Astrocyte (in vitro differentiated cells and primary cell): ENCODE measurements around the gene CNDP2. TPM values are rescaled to one million over a fixed set of nuclear protein-coding genes. Genes with fewer than 3 reads are reported as not detected.

Experiments used
- DNase-seq: peaks from one replicate; pipeline ENCODE4 v3.0.0-alpha.2; 2010; ENCODE audit warnings: low read depth
- FAIRE-seq: peaks from 2 replicates; lab custom pipeline; 2011; peaks lifted over from hg19 to GRCh38; lab: Jason Lieb, UNC
- H2AFZ ChIP-seq: 2 replicates; pipeline ENCODE4 v1.6.0; 2012; ENCODE audit warnings: low read depth, low read length, inconsistent platforms
- H3K27ac ChIP-seq: 2 replicates; pipeline ENCODE4 v1.5.1; 2011; ENCODE audit warnings: low read depth, low read length, inconsistent platforms
- H3K27me3 ChIP-seq: 2 replicates; pipeline ENCODE4 v1.6.0; 2011; ENCODE audit warnings: low read length, inconsistent platforms; ENCODE audit not compliant: insufficient read depth
- H3K36me3 ChIP-seq: 2 replicates; pipeline ENCODE4 v1.5.1; 2011; ENCODE audit warnings: low read length, inconsistent platforms; ENCODE audit not compliant: insufficient read depth
- H3K4me1 ChIP-seq: 2 replicates; pipeline ENCODE4 v1.5.1; 2011; ENCODE audit warnings: low read length, inconsistent platforms; ENCODE audit not compliant: insufficient read depth
- H3K4me2 ChIP-seq: 2 replicates; pipeline ENCODE4 v1.6.0; 2012; ENCODE audit warnings: low read length, inconsistent platforms
- H3K4me3 ChIP-seq: 2 replicates; pipeline ENCODE4 v1.5.1; 2011; ENCODE audit warnings: low read depth, mild to moderate bottlenecking, low read length, inconsistent platforms; ENCODE audit not compliant: insufficient read depth
- H3K79me2 ChIP-seq: 2 replicates; pipeline ENCODE4 v1.6.0; 2012; ENCODE audit warnings: mild to moderate bottlenecking, low read length, inconsistent platforms; ENCODE audit not compliant: insufficient read depth
- H3K9ac ChIP-seq: 2 replicates; pipeline ENCODE4 v1.6.0; 2012; ENCODE audit warnings: mild to moderate bottlenecking, low read length, inconsistent platforms
- H3K9me3 ChIP-seq: 2 replicates; pipeline ENCODE4 v1.5.1; 2012; ENCODE audit warnings: low read depth, mild to moderate bottlenecking, low read length, inconsistent platforms; ENCODE audit not compliant: insufficient read depth
- H4K20me1 ChIP-seq: 2 replicates; pipeline ENCODE4 v1.6.0; 2012; ENCODE audit warnings: low read length, inconsistent platforms; ENCODE audit not compliant: insufficient read depth
- H3K27ac Mint-ChIP-seq: one replicate; pipeline ENCODE4 v1.8.0; 2021; ENCODE audit warnings: mild to moderate bottlenecking, mixed read lengths; ENCODE audit not compliant: unreplicated experiment
- H3K27me3 Mint-ChIP-seq: one replicate; pipeline ENCODE4 v1.8.0; 2021; ENCODE audit warnings: low read depth, mixed read lengths; ENCODE audit not compliant: unreplicated experiment
- H3K36me3 Mint-ChIP-seq: one replicate; pipeline ENCODE4 v1.8.0; 2021; ENCODE audit warnings: low read depth, mixed read lengths; ENCODE audit not compliant: unreplicated experiment
- H3K4me1 Mint-ChIP-seq: one replicate; pipeline ENCODE4 v1.8.0; 2021; ENCODE audit warnings: low read depth, mixed read lengths; ENCODE audit not compliant: unreplicated experiment
- H3K4me3 Mint-ChIP-seq: one replicate; pipeline ENCODE4 v1.8.0; 2021; ENCODE audit warnings: mild to moderate bottlenecking, moderate library complexity, mixed read lengths; ENCODE audit not compliant: unreplicated experiment
- H3K9me3 Mint-ChIP-seq: one replicate; pipeline ENCODE4 v1.8.0; 2021; ENCODE audit warnings: mild to moderate bottlenecking, mixed read lengths; ENCODE audit not compliant: unreplicated experiment
- EZH2 ChIP-seq: IDR thresholded peaks from 2 replicates; pipeline ENCODE4 v1.6.1; 2012; ENCODE audit warnings: mild to moderate bottlenecking, low read length, inconsistent platforms; ENCODE audit not compliant: insufficient read depth
- total RNA-seq: library from RNA; stranded (reverse); gene quantifications from 2 replicates; pipeline ENCODE4 v1.2.1, GENCODE V29; 2021
- TF ChIP-seq, protein P1 (sequence below): IDR thresholded peaks from 2 replicates; pipeline ENCODE4 v1.5.1; 2011; ENCODE audit warnings: low read depth, mild to moderate bottlenecking, inconsistent platforms, low read length, moderate library complexity; ENCODE audit not compliant: insufficient read depth

CNDP2 gene
- total RNA-seq, 1 donor from 2014 or later = 149 TPM

DNA sequence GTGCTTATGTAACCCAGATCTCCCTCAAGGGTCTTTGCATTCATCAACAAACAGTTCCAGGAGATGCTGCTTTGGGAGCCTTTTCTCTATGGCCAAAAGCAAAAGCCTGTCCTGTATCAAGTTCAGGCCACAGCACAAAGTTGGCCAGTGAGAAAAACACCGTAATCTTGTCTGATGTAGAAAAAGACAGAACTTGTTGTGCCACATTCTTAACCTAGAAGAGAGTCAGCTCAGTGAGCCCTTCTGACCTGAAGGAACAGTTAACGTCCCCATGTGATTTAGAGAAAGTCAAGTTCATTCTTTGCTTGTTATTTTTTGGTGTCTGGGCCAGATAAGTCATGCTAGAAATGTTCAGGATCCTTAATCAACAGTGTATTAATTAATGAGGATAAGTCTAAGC lies 30.3 kb downstream of the CNDP2 start:
- Histone ChIP-seq H3K9me3 (no peaks in the 10 kb centered on the region), H3K4me1 (no peaks in the 10 kb centered on the region), H2AFZ (no peak overlapping the region), H3K36me3 (no peaks in the 10 kb centered on the region), H3K4me2 (no peak overlapping the region), H3K27me3 (no peaks in the 10 kb centered on the region), H3K27ac (no peak overlapping the region), H4K20me1 (no peaks in the 10 kb centered on the region), H3K9ac (no peak overlapping the region), H3K4me3 (no peak overlapping the region), H3K79me2 (no peaks in the 10 kb centered on the region)
- H3K4me3 Mint-ChIP-seq = no peak overlapping the region
- DNase-seq (no peak), FAIRE-seq (no peak)
- TF ChIP-seq, protein P1, sequence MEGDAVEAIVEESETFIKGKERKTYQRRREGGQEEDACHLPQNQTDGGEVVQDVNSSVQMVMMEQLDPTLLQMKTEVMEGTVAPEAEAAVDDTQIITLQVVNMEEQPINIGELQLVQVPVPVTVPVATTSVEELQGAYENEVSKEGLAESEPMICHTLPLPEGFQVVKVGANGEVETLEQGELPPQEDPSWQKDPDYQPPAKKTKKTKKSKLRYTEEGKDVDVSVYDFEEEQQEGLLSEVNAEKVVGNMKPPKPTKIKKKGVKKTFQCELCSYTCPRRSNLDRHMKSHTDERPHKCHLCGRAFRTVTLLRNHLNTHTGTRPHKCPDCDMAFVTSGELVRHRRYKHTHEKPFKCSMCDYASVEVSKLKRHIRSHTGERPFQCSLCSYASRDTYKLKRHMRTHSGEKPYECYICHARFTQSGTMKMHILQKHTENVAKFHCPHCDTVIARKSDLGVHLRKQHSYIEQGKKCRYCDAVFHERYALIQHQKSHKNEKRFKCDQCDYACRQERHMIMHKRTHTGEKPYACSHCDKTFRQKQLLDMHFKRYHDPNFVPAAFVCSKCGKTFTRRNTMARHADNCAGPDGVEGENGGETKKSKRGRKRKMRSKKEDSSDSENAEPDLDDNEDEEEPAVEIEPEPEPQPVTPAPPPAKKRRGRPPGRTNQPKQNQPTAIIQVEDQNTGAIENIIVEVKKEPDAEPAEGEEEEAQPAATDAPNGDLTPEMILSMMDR = no peak
- TF ChIP-seq EZH2 = no peak
- no peak overlapping the region for H3K27ac Mint-ChIP-seq
- no peaks in the 10 kb centered on the region for H3K4me1 Mint-ChIP-seq
- peaks cover 6% of the 10 kb centered on the region for H3K9me3 Mint-ChIP-seq
- H3K27me3 Mint-ChIP-seq = peaks cover 8% of the 10 kb centered on the region
- H3K36me3 Mint-ChIP-seq = peaks cover 17% of the 10 kb centered on the region

DNA sequence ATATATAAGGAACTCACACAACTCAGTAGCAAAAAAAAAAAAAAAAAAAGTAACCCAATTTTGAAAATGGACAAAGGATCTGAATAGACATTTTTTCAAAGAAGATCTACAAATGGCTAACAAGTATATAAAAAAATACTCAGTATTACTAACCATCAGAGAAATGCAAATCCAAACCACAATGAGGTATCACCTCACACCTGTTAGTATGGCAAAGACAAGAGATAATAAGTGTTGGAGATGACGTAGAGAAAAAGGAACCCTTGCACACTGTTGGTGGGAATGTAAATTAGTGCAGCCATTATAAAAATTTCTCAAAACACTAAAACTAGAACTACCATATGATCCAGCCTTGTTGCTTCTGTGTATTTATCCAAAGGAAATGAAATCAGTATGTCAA lies 32.3 kb downstream of the CNDP2 start:
- peaks cover 6% of the 10 kb centered on the region for H3K9me3 Mint-ChIP-seq

DNA sequence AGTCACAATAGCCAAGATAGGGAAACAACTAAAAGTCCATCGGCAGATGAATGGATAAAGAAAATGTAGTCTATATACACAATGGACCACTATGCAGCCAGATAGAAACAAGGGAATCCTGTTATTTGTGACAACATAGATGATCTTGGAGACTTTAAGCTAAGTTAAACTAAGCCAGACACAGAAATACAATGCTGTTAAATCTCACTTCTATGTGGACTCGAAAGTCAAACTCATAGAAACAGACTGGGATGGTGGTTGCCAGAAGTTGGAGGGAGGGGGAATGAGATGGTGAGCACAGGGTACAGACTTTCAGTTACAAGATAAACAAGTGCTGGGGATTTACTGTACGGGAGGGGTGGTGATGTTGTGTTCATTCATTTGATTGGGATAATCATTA lies 32.8 kb downstream of the CNDP2 start:
- DNase-seq (no peak), FAIRE-seq (no peak)
- Histone ChIP-seq H3K4me3 (no peak overlapping the region), H3K79me2 (no peaks in the 10 kb centered on the region), H3K9me3 (no peaks in the 10 kb centered on the region), H3K36me3 (no peaks in the 10 kb centered on the region), H3K9ac (no peak overlapping the region), H3K4me1 (no peaks in the 10 kb centered on the region), H2AFZ (no peak overlapping the region), H3K27ac (no peak overlapping the region), H3K4me2 (no peak overlapping the region), H4K20me1 (no peaks in the 10 kb centered on the region), H3K27me3 (no peaks in the 10 kb centered on the region)
- H3K4me1 Mint-ChIP-seq = no peaks in the 10 kb centered on the region
- no peak overlapping the region for H3K4me3 Mint-ChIP-seq
- peaks cover 6% of the 10 kb centered on the region for H3K9me3 Mint-ChIP-seq
- H3K27me3 Mint-ChIP-seq = peaks cover 10% of the 10 kb centered on the region
- TF ChIP-seq, protein P1 = no peak
- no peak for TF ChIP-seq EZH2
- H3K36me3 Mint-ChIP-seq = peaks cover 5% of the 10 kb centered on the region
- no peak overlapping the region for H3K27ac Mint-ChIP-seq

More for the DNA sequence above, 32.3 kb downstream of the CNDP2 start:
- no peaks in the 10 kb centered on the region for H3K79me2 ChIP-seq
- no peak overlapping the region for H3K27ac ChIP-seq
- H3K36me3 Mint-ChIP-seq = peaks cover 5% of the 10 kb centered on the region
- H3K9me3 ChIP-seq = no peaks in the 10 kb centered on the region
- H3K4me3 ChIP-seq = no peak overlapping the region
- no peaks in the 10 kb centered on the region for H3K27me3 ChIP-seq
- H3K27me3 Mint-ChIP-seq = peaks cover 10% of the 10 kb centered on the region
- no peak overlapping the region for H3K9ac ChIP-seq
- no peak for DNase-seq
- H3K4me1 Mint-ChIP-seq = no peaks in the 10 kb centered on the region
- no peak overlapping the region for H2AFZ ChIP-seq
- TF ChIP-seq, protein P1 = no peak
- no peak for TF ChIP-seq EZH2
- no peak overlapping the region for H3K27ac Mint-ChIP-seq
- H3K4me3 Mint-ChIP-seq = no peak overlapping the region
- no peaks in the 10 kb centered on the region for H4K20me1 ChIP-seq
- no peak for FAIRE-seq
- no peak overlapping the region for H3K4me2 ChIP-seq
- H3K36me3 ChIP-seq = no peaks in the 10 kb centered on the region
- no peaks in the 10 kb centered on the region for H3K4me1 ChIP-seq
